GM21515 (cell line): ENCODE results near the gene ZNF687.
"Not testable (repeated sequence)": the region's sequence is repeated elsewhere in the genome, so short reads cannot be mapped to it uniquely, and the experiment has no call there.

Experiments
- ATAC-seq: cut with Tn5 transposase; IDR thresholded peaks from one replicate; pipeline ENCODE4 v1.9.1; 2021; ENCODE audit not compliant: unreplicated experiment

ZNF687 gene

GRCh38 chr1:151275341-151275740 lies 6.8 kb upstream of the ZNF687 start:
- ATAC-seq: not testable (repeated sequence)

GRCh38 chr1:151277249-151277648 lies 4.8 kb upstream of the ZNF687 start:
- ATAC-seq: no peak

- peak; percentile 31 for ATAC-seq
Observed at GRCh38 chr1:151281225-151281968, 702 bp upstream of the ZNF687 start.

GRCh38 chr1:151282883-151283725 lies 1.0 kb downstream of the ZNF687 start:
- ATAC-seq: no peak

GRCh38 chr1:151284013-151284577 lies 2.0 kb downstream of the ZNF687 start:
- ATAC-seq: no peak

GRCh38 chr1:151286619-151287340 lies 4.7 kb downstream of the ZNF687 start:
- ATAC-seq: no peak

GRCh38 chr1:151287341-151287699 lies 5.2 kb downstream of the ZNF687 start:
- ATAC-seq: no peak

- ATAC-seq: no peak
Observed at GRCh38 chr1:151287767-151288500, 5.8 kb downstream of the ZNF687 start.

- no peak for ATAC-seq
Observed at GRCh38 chr1:151288502-151288901, 6.4 kb downstream of the ZNF687 start.

GRCh38 chr1:151289080-151289935 lies 7.2 kb downstream of the ZNF687 start:
- ATAC-seq: no peak

GRCh38 chr1:151289991-151290708 lies 8.1 kb downstream of the ZNF687 start:
- ATAC-seq: no peak

GRCh38 chr1:151290709-151291303 lies 8.7 kb downstream of the ZNF687 start:
- no peak for ATAC-seq

- no peak for ATAC-seq
Observed at GRCh38 chr1:151292207-151293030, 10.3 kb downstream of the ZNF687 start.

GRCh38 chr1:151293093-151293492 lies 11.0 kb downstream of the ZNF687 start:
- ATAC-seq: no peak

GRCh38 chr1:151294742-151295462 lies 12.8 kb downstream of the ZNF687 start:
- ATAC-seq: no peak

- ATAC-seq: no peak
Observed at GRCh38 chr1:151309811-151310323, 27.8 kb downstream of the ZNF687 start.

- ATAC-seq: no peak
Observed at GRCh38 chr1:151311011-151311410, 28.9 kb downstream of the ZNF687 start.
